Neural progenitor cell (in vitro differentiated cells): ENCODE measurements around the gene RAB15.

ENCODE experiments used
- EZH2phosphoT487 ChIP-seq: fragments of 200-600 bp; sonication (generic); IDR thresholded peaks from 2 replicates; pipeline ENCODE4 v1.6.1; 2017; ENCODE audit warnings: antibody characterized with exemption
- TF ChIP-seq, protein P1 (sequence below): fragments of 200-600 bp; sonication (generic); IDR thresholded peaks from 2 replicates; pipeline ENCODE4 v1.5.1; 2017; ENCODE audit warnings: antibody characterized with exemption, mild to moderate bottlenecking

GRCh38 chr14:64912261-64912660 is 59.9 kb downstream of the RAB15 start:
- TF ChIP-seq, protein P1, sequence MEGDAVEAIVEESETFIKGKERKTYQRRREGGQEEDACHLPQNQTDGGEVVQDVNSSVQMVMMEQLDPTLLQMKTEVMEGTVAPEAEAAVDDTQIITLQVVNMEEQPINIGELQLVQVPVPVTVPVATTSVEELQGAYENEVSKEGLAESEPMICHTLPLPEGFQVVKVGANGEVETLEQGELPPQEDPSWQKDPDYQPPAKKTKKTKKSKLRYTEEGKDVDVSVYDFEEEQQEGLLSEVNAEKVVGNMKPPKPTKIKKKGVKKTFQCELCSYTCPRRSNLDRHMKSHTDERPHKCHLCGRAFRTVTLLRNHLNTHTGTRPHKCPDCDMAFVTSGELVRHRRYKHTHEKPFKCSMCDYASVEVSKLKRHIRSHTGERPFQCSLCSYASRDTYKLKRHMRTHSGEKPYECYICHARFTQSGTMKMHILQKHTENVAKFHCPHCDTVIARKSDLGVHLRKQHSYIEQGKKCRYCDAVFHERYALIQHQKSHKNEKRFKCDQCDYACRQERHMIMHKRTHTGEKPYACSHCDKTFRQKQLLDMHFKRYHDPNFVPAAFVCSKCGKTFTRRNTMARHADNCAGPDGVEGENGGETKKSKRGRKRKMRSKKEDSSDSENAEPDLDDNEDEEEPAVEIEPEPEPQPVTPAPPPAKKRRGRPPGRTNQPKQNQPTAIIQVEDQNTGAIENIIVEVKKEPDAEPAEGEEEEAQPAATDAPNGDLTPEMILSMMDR = no peak
- no peak for TF ChIP-seq EZH2phosphoT487
